HepG2 (cell line): ENCODE results near the gene EXOC3. TPM values are rescaled to one million over a fixed set of nuclear protein-coding genes. Genes with fewer than 3 reads are reported as not detected.

Experiments
- ATAC-seq: fragments of 200-7000 bp; cut with Tn5 transposase; 3 replicates; pipeline ENCODE4 v1.9.1; 2020; ENCODE audit warnings: mild to moderate bottlenecking, moderate library complexity
- BruUV-seq: library from RNA; stranded (reverse); fragments of 400-500 nt; replicated peaks from 2 replicates; lab custom pipeline; 2021; lab: Mats Ljungman, UMichigan
- CTCF ChIA-PET: fragments of 300-600 bp; formaldehyde crosslinking; extraction: SDS; loops from one replicate; lab custom pipeline; 2021; ENCODE audit warnings: low total read pairs, inconsistent platforms, low intra/inter-chr PET ratio; lab: Yijun Ruan, JAX
- POLR2A ChIA-PET: fragments of 350-600 bp; sonication (Branson Sonifier 250); formaldehyde crosslinking; loops from one replicate; lab custom pipeline; 2020; ENCODE audit warnings: antibody characterized with exemption, inconsistent platforms; lab: Yijun Ruan, JAX
- DNase-seq: peaks from one replicate; pipeline ENCODE4 v3.0.0-alpha.2; 2015; ENCODE audit warnings: low spot score
- FAIRE-seq: peaks from 3 replicates; lab custom pipeline; 2011; peaks lifted over from hg19 to GRCh38; lab: Jason Lieb, UNC
- H2AFZ ChIP-seq: one replicate; pipeline ENCODE4 v1.6.1; 2011; ENCODE audit warnings: low read length, inconsistent platforms
- H3K27ac ChIP-seq: fragments of 300-600 bp; 3 replicates; pipeline ENCODE4 v1.8.0; 2011; ENCODE audit warnings: mixed run types, mild to moderate bottlenecking, mixed read lengths, low read length, inconsistent platforms; ENCODE audit not compliant: insufficient read depth; ENCODE audit errors: extremely low read length
- H3K27me3 ChIP-seq, 2 experiments: fragments of 200-600 bp in 1 of 2; 2 replicates in 1 of 2; 3 replicates in 1 of 2; pipeline versions ENCODE4 v1.6.0 to v1.8.0; 2011; ENCODE audit warnings: low read length in 2 of 2, mild to moderate bottlenecking in 2 of 2, moderate library complexity in 2 of 2, inconsistent platforms in 1 of 2; ENCODE audit not compliant: insufficient read depth in 2 of 2, control insufficient read depth in 1 of 2
- H3K36me3 ChIP-seq, 2 experiments: fragments of 200-600 bp in 1 of 2; replicated peaks in 1 of 2; 2 replicates in 1 of 2; 3 replicates in 1 of 2; pipeline versions ENCODE4 v1.5.1 to v1.8.0; 2011; ENCODE audit warnings: low read length in 2 of 2, inconsistent platforms in 1 of 2; ENCODE audit not compliant: insufficient read depth in 2 of 2, control insufficient read depth in 1 of 2
- H3K4me1 ChIP-seq: 2 replicates; pipeline ENCODE4 v1.5.1; 2012; ENCODE audit warnings: low read length, inconsistent platforms; ENCODE audit not compliant: insufficient read depth
- H3K4me2 ChIP-seq: 2 replicates; pipeline ENCODE4 v1.6.0; 2011; ENCODE audit warnings: low read depth, low read length, inconsistent platforms
- H3K4me3 ChIP-seq, 3 experiments: fragments of 200-600 bp in 1 of 3; sonication (generic), shearing (Covaris generic) in 1 of 3; replicated peaks in 1 of 3; 2 replicates each; pipeline ENCODE4 v1.5.1; 2011 to 2016; ENCODE audit warnings: low read length in 3 of 3, inconsistent platforms in 2 of 3, low read depth in 2 of 3, mild to moderate bottlenecking in 2 of 3, control low read depth in 1 of 3, mixed read lengths in 1 of 3; ENCODE audit not compliant: insufficient read depth in 1 of 3
- H3K79me2 ChIP-seq: one replicate; pipeline ENCODE4 v1.6.1; 2011; ENCODE audit warnings: low read length, inconsistent platforms; ENCODE audit not compliant: insufficient read depth
- H3K9ac ChIP-seq: 2 replicates; pipeline ENCODE4 v1.6.0; 2011; ENCODE audit warnings: mild to moderate bottlenecking, low read depth, low read length, inconsistent platforms; ENCODE audit not compliant: insufficient read depth
- H3K9me3 ChIP-seq: 2 replicates; pipeline ENCODE4 v1.5.1; 2012; ENCODE audit warnings: mild to moderate bottlenecking, low read length
- H4K20me1 ChIP-seq: 2 replicates; pipeline ENCODE4 v1.6.0; 2011; ENCODE audit warnings: inconsistent platforms, mild to moderate bottlenecking, low read length, moderate library complexity; ENCODE audit not compliant: insufficient read depth
- ARNT2 ChIP-seq: sonication (generic); formaldehyde crosslinking; IDR thresholded peaks from 2 replicates; pipeline ENCODE4 v1.8.0; 2022; ENCODE audit warnings: mild to moderate bottlenecking, low read depth, missing genetic modification reagents, moderate library complexity
- IKZF1 ChIP-seq: fragments of 450-650 bp; IDR thresholded peaks from 2 replicates; pipeline ENCODE4 v1.7.1; 2016
- KMT2B ChIP-seq: IDR thresholded peaks from 2 replicates; pipeline ENCODE4 v1.6.1; 2016; ENCODE audit warnings: missing genetic modification reagents, missing compliant biosample characterization
- MXD4 ChIP-seq: IDR thresholded peaks from 2 replicates; pipeline ENCODE4 v1.6.1; 2016; ENCODE audit warnings: mild to moderate bottlenecking, missing biosample characterization, missing genetic modification reagents
- SAFB2 ChIP-seq: sonication (generic); formaldehyde crosslinking; IDR thresholded peaks from 2 replicates; pipeline ENCODE4 v1.5.1; 2020; ENCODE audit warnings: missing genetic modification reagents, low read depth, mild to moderate bottlenecking, borderline replicate concordance
- SIN3B ChIP-seq: fragments of 150-350 bp; IDR thresholded peaks from 2 replicates; pipeline ENCODE4 v1.6.1; 2014; ENCODE audit warnings: low read length
- SNRNP70 ChIP-seq: fragments of 200-400 bp; formaldehyde crosslinking; IDR thresholded peaks from 2 replicates; pipeline ENCODE4 v1.6.1; 2017; ENCODE audit warnings: mild to moderate bottlenecking, low read depth, low read length, moderate library complexity
- ZFP82 ChIP-seq: sonication (generic); formaldehyde crosslinking; IDR thresholded peaks from 2 replicates; pipeline ENCODE4 v1.5.1; 2020; ENCODE audit warnings: mild to moderate bottlenecking, missing genetic modification reagents, borderline replicate concordance
- ZNF24 ChIP-seq: fragments of 450-650 bp; IDR thresholded peaks from 2 replicates; pipeline ENCODE4 v1.6.1; 2017; ENCODE audit warnings: antibody characterized with exemption, mild to moderate bottlenecking
- ZNF274 ChIP-seq: sonication (generic); formaldehyde crosslinking; IDR thresholded peaks from 2 replicates; pipeline ENCODE4 v1.5.1; 2020; ENCODE audit warnings: mild to moderate bottlenecking, missing genetic modification reagents
- ZNF589 ChIP-seq: sonication (generic); formaldehyde crosslinking; conservative IDR thresholded peaks from 2 replicates; pipeline ENCODE4 v1.8.0; 2022; ENCODE audit warnings: mild to moderate bottlenecking, moderate library complexity, missing genetic modification reagents
- ZNF790 ChIP-seq: sonication (generic); formaldehyde crosslinking; IDR thresholded peaks from 2 replicates; pipeline ENCODE4 v1.8.0; 2022; ENCODE audit warnings: missing genetic modification reagents, mild to moderate bottlenecking, borderline replicate concordance
- ZSCAN31 ChIP-seq: sonication (generic); formaldehyde crosslinking; IDR thresholded peaks from 2 replicates; pipeline ENCODE4 v1.5.0; 2020; ENCODE audit warnings: low read depth, mild to moderate bottlenecking, missing genetic modification reagents
- WGBS: methylation state at CpG from one replicate; pipeline ENCODE4 v1.1.6; 2017; ENCODE audit warnings: low lambda C conversion rate; 5-methylcytosine and 5-hydroxymethylcytosine counted together
- in situ Hi-C: cut with HindIII; loops from 2 replicates; pipeline ENCODE4 v1.10.0; 2017; ENCODE audit warnings: low pct_unique_long_range_greater_than_20kb; ENCODE audit not compliant: extremely low pct_ligation_motif_present
- intact Hi-C: fragments of 100-400 bp; cut with micrococcal nuclease; formaldehyde crosslinking; loops from one replicate; pipeline ENCODE4 v1.10.0; 2022; ENCODE audit not compliant: unreplicated experiment
- polyA plus RNA-seq, 8 experiments: library from polyadenylated mRNA; depleted of rRNA in 3 of 8; stranded (reverse) in 7 of 8; unstranded in 1 of 8; fragments of >200 nt; fragmentation: Illumina TruSeq in 4 of 8; extraction: Trizol in 4 of 8; gene quantifications; 2 replicates each; pipeline versions ENCODE4 v1.2.1 to v1.2.3, GENCODE V29; 2011 to 2016; ENCODE audit warnings: low read depth in 4 of 8, missing spikeins in 1 of 8, mixed read lengths in 1 of 8; ENCODE audit not compliant: insufficient read depth in 1 of 8
- total RNA-seq, 5 experiments: library from RNA; depleted of rRNA; stranded (reverse); fragments of >200 nt; fragmentation: Illumina TruSeq; extraction: Trizol; gene quantifications; 2 replicates each; pipeline ENCODE4 v1.2.3, GENCODE V29; 2016; ENCODE audit warnings: low read depth in 1 of 5
- TF ChIP-seq, protein P1 (sequence below): IDR thresholded peaks from 2 replicates; pipeline ENCODE4 v1.6.1; 2012; ENCODE audit warnings: inconsistent platforms
- TF ChIP-seq, protein P2 (sequence below): sonication (generic); formaldehyde crosslinking; IDR thresholded peaks from 2 replicates; pipeline ENCODE4 v1.5.1; 2020; ENCODE audit warnings: mild to moderate bottlenecking, missing genetic modification reagents
- TF ChIP-seq, protein P3 (sequence below): sonication (generic); formaldehyde crosslinking; IDR thresholded peaks from 2 replicates; pipeline ENCODE4 v1.4.0; 2020; ENCODE audit warnings: missing genetic modification reagents; ENCODE audit errors: not compliant biosample characterization

EXOC3 gene
- total and polyA plus RNA-seq, 2 of the 13 experiments (the other 11 are each of a cell fraction or from before 2014, with no cell fraction given): 9.2 to 20.5 TPM

DNA sequence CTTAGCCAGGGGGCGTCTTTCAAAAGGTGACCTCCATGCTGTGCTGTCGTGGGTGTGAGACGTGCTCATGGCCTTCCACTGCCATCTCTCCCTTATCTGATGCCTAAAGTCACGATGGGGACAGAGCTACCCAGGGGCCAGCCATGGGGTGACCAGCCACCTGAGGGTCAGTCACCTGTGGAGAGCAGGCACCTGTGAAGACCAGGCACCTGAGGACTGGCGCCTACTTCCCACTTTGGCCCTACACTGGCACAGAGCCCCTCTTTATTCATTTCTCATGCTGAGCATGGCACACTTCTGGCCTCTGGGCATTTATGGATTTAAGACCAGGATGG lies 6.4 kb upstream of the EXOC3 start:
- DNase-seq: no peak
- Histone ChIP-seq H3K79me2 (no peaks in the 10 kb centered on the region), H2AFZ (no peak overlapping the region), H4K20me1 (no peaks in the 10 kb centered on the region), H3K4me2 (no peak overlapping the region), H3K27ac (no peak overlapping the region), H3K9ac (no peak overlapping the region), H3K36me3 (no peaks in the 10 kb centered on the region), H3K9me3 (no peaks in the 10 kb centered on the region), H3K4me3 (no peak overlapping the region), H3K4me1 (no peaks in the 10 kb centered on the region; the same call in 1 of the 2 replicates), H3K27me3 (peaks cover 0 to 8% of the 10 kb centered on the region in 2 experiments; a peak in 2 of 5 replicates)
- CTCF ChIA-PET: interaction anchor here (1.4 kb wide), 1 partner anchor 119 kb away, joined by 3 read pairs; no protein-coding TSS in a partner anchor
- FAIRE-seq: no peak
- intact Hi-C loops: no loop called here
- WGBS: 0% methylated on average over 1 of the region's 5 CpGs
- no peak for ATAC-seq
- POLR2A ChIA-PET: no interaction called here
- in situ Hi-C loops: loop anchor here (5.0 kb wide), 1 partner anchor 119 kb away; no protein-coding TSS in a partner anchor
- BruUV-seq: no TSS peak
- TF ChIP-seq SIN3B (no peak), MXD4 (CRISPR knock-in tag) (no peak), ZNF790 (CRISPR knock-in tag) (no peak), SAFB2 (CRISPR knock-in tag) (no peak)
- TF ChIP-seq, protein P1, sequence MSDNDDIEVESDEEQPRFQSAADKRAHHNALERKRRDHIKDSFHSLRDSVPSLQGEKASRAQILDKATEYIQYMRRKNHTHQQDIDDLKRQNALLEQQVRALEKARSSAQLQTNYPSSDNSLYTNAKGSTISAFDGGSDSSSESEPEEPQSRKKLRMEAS: no peak

DNA sequence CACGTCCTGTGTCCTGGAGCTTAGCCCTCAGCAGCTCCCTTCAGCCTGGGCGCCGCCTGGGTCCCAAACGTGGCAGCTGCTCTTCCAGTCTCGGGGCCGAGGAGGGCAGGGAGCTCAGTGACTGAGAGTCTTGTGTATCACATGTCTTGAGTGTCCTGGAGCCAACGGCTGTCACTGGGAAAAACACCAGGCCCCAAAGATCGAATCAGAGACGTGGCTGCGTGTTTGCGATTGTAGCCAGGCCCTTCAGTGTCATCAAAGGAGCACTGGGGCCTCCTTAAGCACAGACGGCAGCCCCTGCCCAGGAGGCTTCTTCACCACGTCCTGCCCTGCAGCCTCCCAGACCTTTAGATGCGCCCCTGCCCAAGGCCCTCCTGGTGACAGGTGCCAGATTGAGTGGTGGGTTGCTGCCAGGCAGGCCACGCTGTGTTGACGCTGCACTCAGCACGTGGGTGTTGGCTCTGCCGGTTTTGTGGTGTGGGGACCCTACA lies 5.7 kb upstream of the EXOC3 start:
- ChIA-PET CTCF (interaction anchor here (1.4 kb wide), 1 partner anchor 120 kb away, joined by 3 read pairs; no protein-coding TSS in a partner anchor), POLR2A (no interaction called here)
- H3K79me2 ChIP-seq: no peaks in the 10 kb centered on the region
- in situ Hi-C loops (loop anchor here (5.0 kb wide), 1 partner anchor 120 kb away; no protein-coding TSS in a partner anchor), intact Hi-C loops (no loop called here)
- no peaks in the 10 kb centered on the region for H4K20me1 ChIP-seq
- no peak for DNase-seq
- no TSS peak for BruUV-seq
- no peak overlapping the region for H3K27ac ChIP-seq
- H3K4me1 ChIP-seq: peaks cover 7% of the 10 kb centered on the region
- FAIRE-seq: no peak
- H3K36me3 ChIP-seq: no peaks in the 10 kb centered on the region
- no peak overlapping the region for H3K4me2 ChIP-seq
- no peak for ATAC-seq
- WGBS: 14% methylated on average over 1 of the region's 18 CpGs
- peaks cover 0 to 8% of the 10 kb centered on the region in 2 experiments; a peak in 2 of 5 replicates for H3K27me3 ChIP-seq
- no peak overlapping the region for H2AFZ ChIP-seq
- no peaks in the 10 kb centered on the region for H3K9me3 ChIP-seq
- no peak overlapping the region for H3K9ac ChIP-seq
- no peak overlapping the region for H3K4me3 ChIP-seq
- TF ChIP-seq ZNF274 (CRISPR knock-in tag) (no peak), ARNT2 (CRISPR knock-in tag) (no peak), ZNF589 (CRISPR knock-in tag) (no peak), SNRNP70 (no peak), ZFP82 (CRISPR knock-in tag) (no peak), KMT2B (CRISPR knock-in tag) (no peak), ZSCAN31 (no peak), IKZF1 (no peak), ZNF24 (no peak)
- TF ChIP-seq, protein P2, sequence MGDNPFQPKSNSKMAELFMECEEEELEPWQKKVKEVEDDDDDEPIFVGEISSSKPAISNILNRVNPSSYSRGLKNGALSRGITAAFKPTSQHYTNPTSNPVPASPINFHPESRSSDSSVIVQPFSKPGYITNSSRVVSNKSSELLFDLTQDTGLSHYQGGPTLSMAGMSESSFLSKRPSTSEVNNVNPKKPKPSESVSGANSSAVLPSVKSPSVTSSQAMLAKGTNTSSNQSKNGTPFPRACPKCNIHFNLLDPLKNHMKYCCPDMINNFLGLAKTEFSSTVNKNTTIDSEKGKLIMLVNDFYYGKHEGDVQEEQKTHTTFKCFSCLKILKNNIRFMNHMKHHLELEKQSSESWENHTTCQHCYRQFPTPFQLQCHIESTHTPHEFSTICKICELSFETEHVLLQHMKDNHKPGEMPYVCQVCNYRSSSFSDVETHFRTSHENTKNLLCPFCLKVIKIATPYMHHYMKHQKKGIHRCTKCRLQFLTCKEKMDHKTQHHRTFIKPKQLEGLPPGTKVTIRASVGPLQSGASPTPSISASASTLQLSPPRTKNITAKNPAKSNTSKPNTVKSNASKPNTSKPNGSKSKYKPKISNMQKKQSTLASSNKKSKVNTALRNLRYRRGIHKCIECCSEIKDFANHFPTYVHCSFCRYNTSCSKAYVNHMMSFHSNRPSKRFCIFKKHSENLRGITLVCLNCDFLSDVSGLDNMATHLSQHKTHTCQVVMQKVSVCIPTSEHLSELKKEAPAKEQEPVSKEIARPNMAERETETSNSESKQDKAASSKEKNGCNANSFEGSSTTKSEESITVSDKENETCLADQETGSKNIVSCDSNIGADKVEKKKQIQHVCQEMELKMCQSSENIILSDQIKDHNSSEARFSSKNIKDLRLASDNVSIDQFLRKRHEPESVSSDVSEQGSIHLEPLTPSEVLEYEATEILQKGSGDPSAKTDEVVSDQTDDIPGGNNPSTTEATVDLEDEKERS (CRISPR knock-in tag): no peak
- TF ChIP-seq, protein P3, sequence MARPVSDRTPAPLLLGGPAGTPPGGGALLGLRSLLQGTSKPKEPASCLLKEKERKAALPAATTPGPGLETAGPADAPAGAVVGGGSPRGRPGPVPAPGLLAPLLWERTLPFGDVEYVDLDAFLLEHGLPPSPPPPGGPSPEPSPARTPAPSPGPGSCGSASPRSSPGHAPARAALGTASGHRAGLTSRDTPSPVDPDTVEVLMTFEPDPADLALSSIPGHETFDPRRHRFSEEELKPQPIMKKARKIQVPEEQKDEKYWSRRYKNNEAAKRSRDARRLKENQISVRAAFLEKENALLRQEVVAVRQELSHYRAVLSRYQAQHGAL (CRISPR knock-in tag): no peak
